CD4-positive, alpha-beta T cell treated with Interleukin-10 for 1 hour (primary cell): Measurements from ENCODE around the gene RAB36.

ENCODE experiments used
- DNase-seq: peaks from one replicate; pipeline ENCODE4 v3.0.0-alpha.2; 2020

Gene RAB36

GRCh38 chr22:23140385-23140784, 4.9 kb upstream of the RAB36 start:
- no peak for DNase-seq

- DNase-seq = no peak
These were observed 2.7 kb upstream of the RAB36 start for GRCh38 chr22:23142546-23143105.

- DNase-seq = no peak
These were observed 2.2 kb upstream of the RAB36 start for GRCh38 chr22:23143119-23143518.

- no peak for DNase-seq
These were observed 845 bp upstream of the RAB36 start for GRCh38 chr22:23144432-23144831.

- DNase-seq = no peak
These were observed 697 bp downstream of the RAB36 start for GRCh38 chr22:23145878-23146470.

- DNase-seq = no peak
These were observed 1.4 kb downstream of the RAB36 start for GRCh38 chr22:23146478-23147205.

- no peak for DNase-seq
These were observed 2.5 kb downstream of the RAB36 start for GRCh38 chr22:23147617-23148387.

- no peak for DNase-seq
These were observed 4.5 kb downstream of the RAB36 start for GRCh38 chr22:23149743-23150238.

GRCh38 chr22:23150762-23151161, 5.5 kb downstream of the RAB36 start:
- no peak for DNase-seq

- DNase-seq = no peak
These were observed 6.5 kb downstream of the RAB36 start for GRCh38 chr22:23151827-23152226.

GRCh38 chr22:23152238-23153114, 7.2 kb downstream of the RAB36 start:
- no peak for DNase-seq

GRCh38 chr22:23153994-23154393, 8.7 kb downstream of the RAB36 start:
- DNase-seq = no peak

- DNase-seq = no peak
These were observed 9.2 kb downstream of the RAB36 start for GRCh38 chr22:23154461-23154860.

GRCh38 chr22:23155143-23155542, 9.9 kb downstream of the RAB36 start:
- no peak for DNase-seq

GRCh38 chr22:23155831-23156230, 10.6 kb downstream of the RAB36 start:
- DNase-seq = no peak

GRCh38 chr22:23156286-23156685, 11.0 kb downstream of the RAB36 start:
- no peak for DNase-seq

- no peak for DNase-seq
These were observed 12.6 kb downstream of the RAB36 start for GRCh38 chr22:23157560-23158515.

- DNase-seq = no peak
These were observed 13.4 kb downstream of the RAB36 start for GRCh38 chr22:23158516-23159290.

- DNase-seq = no peak
These were observed 14.0 kb downstream of the RAB36 start for GRCh38 chr22:23159291-23159630.

GRCh38 chr22:23161029-23161428, 15.8 kb downstream of the RAB36 start:
- no peak for DNase-seq

GRCh38 chr22:23161574-23161973, 16.3 kb downstream of the RAB36 start:
- DNase-seq = no peak
